GM18868 (cell line): Measurements from ENCODE around the gene CTIF.

Experiments used
- ATAC-seq: cut with Tn5 transposase; IDR thresholded peaks from one replicate; pipeline ENCODE4 v1.9.1; 2021; ENCODE audit warnings: mild to moderate bottlenecking, moderate library complexity; ENCODE audit not compliant: unreplicated experiment

CTIF gene

DNA sequence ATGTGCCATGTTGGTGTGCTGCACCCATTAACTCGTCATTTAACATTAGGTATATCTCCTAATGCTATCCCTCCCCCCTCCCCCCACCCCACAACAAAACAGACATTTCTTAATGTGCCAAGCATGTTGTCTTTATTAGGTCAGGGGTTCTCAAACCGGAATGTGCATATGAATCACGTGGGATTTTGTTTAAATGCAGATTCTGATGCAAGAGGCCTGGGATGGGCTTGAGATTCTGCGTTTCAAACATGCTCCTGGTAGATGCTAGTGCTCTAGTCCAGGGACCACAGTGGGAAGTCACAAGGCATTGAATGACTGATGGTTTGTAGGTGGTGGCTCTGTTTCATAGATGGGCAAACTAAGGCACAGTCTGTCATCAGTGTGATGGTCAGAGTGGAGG, 227.2 kb downstream of the CTIF start:
- ATAC-seq: no peak

DNA sequence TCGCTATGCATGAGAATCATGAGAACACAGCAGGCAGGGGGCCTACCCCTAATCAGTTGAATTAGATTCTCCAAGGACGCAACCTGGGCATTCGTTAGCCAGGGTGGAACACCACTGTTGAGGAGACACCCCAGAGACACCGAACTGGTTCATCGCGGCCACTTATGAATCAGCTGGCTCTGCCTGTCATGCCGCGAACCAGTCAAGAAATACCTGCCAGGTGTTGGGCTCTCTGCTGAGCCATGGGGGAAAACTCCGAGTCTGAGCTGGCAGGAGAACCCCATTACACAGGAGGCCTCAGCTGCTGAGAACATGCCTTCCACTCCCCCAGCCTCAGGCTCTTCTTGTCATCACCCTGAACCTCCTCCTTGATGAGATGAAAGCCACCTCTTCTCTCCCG, 227.7 kb downstream of the CTIF start:
- no peak for ATAC-seq

DNA sequence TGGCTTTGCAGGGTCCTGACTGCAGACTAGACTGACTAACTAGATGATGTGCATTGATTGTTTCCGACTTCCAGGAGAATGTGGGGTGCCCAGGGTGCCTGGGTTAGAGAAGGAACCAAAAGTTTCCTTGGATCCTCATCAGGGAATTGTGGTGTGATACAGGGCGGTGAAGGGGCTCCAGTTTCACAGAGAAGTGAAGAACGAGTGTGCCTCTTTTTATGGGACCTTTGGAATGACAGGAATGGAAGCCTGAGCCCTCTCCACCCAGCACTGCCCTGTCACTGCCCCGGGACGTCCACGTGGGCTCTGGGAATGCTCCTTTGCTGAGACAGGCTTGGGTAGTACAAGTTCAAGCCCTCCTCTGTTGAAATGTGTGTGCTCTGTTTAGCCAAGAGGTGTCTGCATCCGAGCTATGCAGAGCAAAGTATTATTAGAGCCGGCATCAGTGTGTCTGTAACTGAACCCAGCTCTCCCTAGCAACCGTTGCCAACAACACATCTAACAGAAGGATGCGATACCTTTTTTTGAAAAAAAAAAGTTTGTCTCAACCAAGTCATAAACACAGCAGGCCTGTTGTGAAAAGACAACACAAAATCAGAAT, 228.4 kb downstream of the CTIF start:
- peak; percentile 45 for ATAC-seq

DNA sequence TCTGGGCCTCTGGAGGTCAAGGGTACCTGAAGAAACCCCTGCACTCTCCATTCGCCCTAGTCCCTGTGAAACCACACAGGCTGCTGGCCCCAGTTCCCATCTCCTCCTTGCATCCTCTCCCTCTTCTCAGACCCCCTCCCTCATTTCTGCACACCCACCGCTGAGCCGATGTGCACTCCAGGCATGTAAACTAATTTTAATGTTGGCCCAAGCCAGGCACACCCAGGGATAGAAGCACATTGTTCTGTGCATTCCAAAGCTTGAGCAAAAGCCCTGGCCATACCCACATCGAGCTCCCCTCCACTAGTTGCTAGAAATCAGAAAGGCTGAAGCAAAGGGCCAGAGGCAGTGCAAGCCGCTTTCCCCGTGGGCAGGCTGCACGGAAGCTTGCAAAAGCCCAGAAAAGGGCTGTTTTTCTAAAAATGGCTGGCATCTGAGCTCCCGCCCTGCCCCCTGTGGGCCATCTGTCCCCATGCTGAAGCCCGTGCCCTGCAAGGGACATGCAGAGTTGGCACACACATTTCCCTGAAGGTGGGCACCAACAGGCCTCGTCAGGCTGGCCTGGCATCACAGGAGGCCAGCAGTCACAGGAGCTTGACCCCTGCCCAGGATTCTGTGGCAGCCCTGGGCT, 230.3 kb downstream of the CTIF start:
- no peak for ATAC-seq

DNA sequence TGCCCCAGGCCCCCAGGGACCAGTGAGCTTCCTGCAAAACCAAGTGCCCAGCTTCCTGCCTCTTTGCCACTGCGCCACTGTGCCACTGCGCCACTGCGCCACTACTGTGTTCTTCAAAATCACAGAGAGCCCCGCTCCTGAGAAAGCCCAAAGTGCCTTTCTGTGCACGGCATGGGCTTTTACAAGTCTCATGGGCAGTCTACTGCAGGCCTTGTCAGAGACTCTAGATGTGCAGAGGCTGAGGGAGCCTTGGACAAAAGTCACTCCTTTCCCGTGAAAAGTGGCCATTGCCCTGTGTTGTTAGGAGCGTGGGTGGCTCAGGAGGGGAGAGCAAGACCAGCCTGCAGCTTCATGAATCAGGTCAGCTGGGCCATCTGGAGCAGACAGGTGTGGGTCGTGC, 231.4 kb downstream of the CTIF start:
- ATAC-seq: no peak

DNA sequence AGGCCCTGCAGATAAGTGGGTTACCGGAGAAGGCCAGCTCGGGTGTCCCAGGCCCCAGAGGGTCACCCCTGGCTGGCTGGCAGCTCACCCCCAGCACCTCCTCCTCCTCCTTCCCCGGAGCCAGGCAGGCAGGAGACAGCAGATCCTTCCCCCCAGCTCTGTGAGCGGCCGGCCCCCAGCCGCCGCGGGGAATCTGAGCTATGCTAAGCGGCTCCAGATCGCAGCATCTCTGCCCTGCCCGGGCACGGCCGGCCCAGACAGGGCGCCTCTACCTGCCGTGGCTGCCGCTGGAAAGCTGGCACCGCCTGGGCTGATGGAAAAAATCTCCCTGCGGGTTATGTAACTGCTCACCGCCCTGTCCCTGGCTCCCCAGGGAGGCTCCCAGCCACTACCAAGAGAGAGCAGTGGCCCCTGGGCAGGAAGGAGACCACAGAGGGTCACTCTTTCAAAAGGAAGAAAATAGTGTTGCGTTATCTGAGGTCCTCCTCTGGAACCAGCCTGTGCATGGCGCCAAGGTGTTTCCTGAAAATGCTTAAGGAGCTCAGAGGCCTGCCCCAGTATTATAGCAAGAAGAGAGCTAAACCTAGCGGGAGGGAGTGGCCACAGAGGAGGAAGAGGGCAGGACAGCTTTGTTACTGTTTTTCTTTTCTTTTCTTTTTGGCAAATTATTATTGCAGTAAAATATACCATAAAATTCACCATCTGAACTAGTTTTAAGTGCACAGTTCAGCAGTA, 233.0 kb downstream of the CTIF start:
- no peak for ATAC-seq

DNA sequence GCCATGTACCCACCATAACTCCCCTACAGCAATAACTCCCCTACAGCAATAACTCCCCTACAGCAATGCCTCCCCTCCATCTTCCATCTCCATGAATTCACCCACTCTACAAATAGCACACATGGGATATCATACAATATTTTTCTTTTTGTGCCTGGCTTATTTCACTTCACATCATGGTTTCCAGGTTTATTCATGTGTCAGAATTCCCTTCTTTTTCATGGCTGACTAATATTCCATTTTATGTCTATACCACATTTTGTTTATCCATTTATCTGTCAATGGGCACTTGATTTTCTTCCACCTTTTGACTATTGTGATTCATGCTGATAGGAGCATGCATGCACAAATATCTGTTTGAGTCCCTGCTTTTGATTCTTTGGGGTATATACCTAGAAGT, 233.6 kb downstream of the CTIF start:
- ATAC-seq: no peak

DNA sequence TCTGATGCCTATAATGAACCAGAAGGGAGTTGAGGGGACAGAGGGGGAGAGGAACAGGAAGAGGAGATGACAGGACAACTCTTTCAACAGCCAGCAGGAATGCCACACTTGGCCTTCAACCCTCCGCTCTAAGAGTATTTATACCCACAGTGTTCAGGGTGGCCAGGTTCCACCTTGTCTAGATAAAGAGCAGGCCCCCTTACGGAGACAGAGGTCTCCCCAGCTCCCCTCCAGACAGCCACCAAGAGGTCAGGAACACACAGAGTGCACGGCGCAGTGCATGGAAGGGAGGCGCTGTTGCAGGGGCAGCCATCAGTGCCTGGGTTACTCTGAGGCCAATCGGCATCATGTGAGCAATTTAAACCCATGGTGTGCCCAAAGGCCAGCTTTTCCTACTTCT, 235.0 kb downstream of the CTIF start:
- no peak for ATAC-seq

DNA sequence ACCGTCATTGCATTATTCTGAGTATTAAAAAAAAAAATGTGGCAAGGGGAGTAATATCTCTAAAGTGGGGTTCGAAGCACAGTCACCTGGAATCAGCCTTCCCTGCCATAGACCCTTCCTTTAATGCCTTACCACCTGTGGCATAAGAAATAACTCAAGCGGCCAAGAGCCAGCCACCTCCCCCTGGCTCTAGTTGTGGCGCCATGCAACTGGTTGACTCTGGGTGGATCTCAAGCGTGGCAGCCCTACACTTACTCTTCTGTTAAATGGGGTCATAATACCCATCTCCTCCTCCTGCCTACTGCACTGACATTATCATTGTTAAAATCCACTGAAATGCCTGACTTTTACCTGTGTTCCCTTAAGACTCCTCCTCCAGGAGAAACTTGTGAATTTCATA, 236.1 kb downstream of the CTIF start:
- ATAC-seq: no peak

DNA sequence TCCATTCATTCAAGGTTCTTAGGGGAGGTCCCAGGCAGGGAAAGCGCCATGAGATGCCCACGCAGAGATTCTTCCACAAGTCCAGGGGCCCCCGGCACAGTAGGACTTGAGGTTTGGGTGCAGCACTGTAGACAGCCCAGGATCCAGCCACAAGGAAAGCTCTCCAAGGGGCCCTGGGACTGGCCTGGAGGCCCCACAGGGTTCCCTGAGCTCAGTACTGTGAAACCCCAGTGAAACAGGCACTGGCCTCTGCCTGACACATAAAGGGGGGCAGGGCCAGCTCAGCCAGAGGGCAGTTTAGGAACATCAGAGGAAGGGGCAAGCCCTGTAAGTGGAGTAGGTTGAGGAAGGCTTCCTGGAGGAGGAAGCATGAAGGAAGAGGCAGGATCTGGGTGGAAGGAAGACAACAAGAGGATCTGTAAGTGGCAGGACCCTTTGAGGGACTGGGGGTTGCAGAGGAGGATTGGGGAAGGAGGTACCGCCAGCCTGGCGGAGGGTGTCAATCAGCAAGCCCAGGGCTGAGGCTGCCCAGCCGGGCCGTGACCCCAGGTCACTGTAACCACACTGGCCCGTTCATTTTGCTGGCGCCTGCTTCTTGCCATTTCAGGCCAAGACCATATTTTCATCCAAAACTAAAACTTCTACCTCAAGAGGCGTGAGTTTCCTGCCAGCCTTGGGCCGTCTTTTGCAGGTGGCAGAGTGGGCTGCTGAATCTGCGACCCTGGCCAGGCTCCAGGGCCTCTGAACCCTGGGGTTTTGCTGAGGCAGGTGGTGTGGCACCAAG, 236.7 kb downstream of the CTIF start:
- no peak for ATAC-seq

DNA sequence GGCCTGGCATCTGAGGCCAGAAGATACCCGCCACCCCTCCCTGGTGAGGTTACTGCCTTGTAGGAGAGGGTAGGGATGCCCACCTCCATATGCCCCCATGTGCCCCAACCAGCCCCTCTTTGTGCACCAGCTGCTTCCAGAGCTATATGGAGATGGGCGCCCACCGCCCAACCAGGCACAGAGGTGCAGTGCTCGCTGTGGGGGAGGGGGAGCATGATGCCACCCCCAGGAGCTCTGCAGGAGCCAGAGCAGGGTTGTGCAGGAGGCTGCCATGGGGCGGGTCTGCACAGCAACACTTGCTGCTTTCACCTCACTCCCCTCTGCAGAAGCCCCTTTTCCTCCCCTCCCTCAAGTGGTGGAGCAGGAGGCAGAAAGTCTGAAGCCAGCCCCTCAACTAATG, 237.3 kb downstream of the CTIF start:
- no peak for ATAC-seq

DNA sequence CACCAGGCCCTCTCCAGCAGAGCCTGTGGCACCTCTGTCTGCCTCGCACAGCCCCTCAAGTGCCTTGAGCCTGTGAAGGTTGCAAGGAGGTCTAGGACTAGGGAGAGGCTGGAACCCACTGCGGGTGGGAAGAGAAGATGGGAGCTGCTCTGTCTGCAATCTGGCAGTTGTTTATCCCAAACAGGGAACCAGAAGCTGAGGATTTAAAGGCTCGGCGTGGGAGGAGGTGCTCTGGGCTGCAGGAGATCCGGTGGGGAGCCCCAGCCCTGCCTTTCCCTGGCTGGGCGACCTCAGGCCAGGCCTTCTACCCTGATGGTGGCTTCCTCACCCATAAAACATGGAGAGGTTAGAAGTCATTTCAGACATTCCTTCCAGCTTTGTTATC, 237.8 kb downstream of the CTIF start:
- no peak for ATAC-seq

DNA sequence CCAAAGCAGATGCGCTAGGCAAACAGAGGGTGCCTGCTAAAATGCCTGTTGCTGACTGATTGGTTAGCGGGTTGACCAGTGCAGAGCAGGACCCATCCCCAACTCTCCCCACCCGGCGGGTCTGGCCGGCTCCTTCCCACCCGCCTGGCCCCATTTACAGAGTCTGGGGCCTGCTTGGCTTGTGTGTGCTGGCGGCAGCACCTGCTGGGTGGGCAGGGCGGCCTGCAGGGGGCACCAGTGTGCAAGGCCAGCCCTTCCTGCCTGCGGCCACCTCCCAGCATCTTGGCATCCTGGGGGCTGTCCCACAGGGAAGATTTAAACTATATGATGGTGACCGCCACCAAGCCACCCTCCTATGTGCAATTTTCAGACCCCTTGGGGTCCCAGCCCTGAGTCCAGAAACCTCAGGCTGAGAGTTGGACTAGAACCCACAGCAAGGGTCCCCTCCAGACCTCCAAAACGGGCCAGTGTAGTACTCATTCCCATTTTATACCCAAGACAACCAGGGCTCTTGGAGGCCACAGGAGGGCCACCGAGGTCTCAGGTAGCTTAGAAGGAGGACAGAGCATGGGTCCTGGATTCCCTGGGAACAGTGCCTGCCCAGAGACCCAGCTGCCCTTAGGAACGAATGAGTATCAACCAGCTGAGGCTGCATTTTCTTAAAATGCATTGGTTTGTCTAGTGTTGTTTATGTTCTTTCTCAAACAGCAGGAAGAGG, 238.4 kb downstream of the CTIF start:
- ATAC-seq: peak; percentile 55

DNA sequence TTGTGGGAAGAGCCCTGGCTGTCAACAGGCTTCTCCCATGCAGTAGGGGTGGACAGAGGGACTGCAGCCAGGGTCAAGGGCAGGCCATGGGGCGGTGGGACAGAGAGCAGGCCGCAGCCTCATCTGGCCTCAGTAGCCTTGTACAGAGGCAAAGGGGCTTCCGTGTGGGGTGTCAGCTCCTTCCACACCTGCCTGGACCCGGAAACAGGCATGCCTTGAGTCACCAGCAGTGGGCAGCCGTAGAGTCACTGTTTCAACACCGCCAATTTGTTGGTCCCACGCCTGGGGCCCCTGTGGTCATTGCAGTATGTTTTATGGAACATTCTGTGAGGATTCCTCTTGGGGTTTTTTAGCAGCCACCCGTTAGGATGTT, 238.9 kb downstream of the CTIF start:
- no peak for ATAC-seq

DNA sequence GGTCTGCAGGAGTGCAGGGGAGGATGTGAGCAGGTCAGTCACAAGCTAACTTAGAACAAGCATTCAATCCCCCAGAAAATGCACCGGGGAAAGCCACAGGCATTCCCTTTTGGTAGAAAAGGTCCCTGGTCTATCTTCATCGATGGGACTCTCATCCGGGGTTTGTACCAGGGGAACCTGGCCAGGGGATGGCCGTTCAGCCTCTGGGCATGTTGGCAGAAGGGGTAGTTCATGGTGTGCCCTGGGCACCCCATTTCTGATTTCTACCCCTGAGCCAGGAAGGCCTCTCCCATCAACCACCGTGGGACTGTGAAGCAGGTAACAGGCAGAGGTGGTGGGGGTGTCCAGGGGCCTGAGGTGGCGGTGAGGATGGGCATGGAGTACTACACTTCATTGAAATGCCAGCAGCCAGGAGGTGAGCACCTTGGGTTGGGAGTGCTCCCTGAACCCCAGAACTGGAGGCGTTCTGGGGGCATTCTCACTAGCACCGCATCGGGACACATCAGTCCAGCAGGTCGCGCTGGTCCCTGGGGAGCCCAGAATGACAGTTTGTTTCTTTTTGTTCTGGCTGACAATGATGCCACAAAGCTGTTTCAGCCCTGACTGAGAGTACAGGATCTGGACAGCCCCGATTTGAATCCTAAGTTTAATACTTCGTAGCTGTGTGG, 239.6 kb downstream of the CTIF start:
- no peak for ATAC-seq

DNA sequence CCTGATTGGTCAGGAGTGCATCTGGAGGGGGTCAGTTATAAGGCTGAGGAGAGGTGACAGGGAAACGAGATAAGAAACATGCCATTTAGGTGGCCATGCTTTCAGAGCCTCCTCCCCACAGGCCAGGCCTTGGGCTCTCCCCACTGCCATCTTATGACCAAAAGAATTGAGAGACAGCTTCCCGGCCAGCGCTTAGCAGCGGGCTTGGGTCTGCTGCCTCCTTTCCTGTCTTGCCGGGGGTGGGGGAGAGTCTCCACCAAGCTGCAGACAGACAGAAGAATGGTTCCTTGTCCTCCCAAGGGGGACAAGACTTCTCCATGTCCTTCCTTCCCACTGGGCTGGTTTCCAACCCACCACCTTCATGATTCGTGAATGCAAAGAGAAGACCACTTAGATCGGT, 240.6 kb downstream of the CTIF start:
- ATAC-seq: no peak

DNA sequence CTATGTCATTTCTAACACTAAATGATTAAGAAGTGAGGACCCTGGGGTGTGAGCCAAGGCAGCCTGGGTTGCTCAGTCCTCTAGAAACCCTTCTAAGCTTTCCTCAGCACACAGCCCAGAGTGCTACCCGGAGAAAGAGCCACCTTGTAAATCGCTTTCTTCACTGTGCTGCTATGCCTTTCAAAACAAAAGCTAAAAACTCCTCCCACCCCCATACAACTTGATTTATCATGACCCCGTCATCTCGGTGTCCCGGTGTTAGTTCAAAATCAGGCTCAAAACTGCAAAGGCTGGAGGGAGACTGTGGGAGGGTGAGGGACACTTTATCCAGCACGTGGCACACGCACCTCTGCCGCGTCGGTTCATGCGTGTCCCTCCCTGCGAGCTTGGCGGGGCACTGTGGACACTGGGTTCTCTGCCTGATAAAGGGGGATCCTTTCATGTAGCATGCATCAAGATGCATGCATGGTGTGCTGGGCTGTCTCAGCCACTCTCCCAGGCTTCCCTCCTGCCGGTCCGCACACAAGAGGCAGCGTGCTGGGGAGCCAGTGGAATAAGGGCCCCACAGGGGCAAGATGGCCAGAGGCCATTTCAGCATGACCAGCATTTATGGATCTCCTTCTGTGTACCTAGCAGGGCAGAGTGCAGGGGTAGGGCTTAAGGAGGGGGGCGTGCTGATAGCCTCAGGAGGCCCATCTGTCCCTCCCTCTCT, 241.5 kb downstream of the CTIF start:
- no peak for ATAC-seq

DNA sequence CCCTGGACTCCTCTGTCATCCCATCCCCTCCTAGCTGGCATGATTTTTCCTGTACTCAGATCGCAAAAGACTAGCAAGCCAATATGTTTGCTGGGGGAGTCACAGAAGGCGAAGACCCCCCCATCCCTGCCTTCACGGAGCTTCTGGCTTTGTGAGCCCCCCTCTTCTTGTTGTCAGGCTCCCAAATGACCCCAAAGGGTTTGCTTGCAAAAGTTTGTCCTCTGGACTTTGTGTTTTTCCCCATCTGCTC, 242.0 kb downstream of the CTIF start:
- no peak for ATAC-seq

DNA sequence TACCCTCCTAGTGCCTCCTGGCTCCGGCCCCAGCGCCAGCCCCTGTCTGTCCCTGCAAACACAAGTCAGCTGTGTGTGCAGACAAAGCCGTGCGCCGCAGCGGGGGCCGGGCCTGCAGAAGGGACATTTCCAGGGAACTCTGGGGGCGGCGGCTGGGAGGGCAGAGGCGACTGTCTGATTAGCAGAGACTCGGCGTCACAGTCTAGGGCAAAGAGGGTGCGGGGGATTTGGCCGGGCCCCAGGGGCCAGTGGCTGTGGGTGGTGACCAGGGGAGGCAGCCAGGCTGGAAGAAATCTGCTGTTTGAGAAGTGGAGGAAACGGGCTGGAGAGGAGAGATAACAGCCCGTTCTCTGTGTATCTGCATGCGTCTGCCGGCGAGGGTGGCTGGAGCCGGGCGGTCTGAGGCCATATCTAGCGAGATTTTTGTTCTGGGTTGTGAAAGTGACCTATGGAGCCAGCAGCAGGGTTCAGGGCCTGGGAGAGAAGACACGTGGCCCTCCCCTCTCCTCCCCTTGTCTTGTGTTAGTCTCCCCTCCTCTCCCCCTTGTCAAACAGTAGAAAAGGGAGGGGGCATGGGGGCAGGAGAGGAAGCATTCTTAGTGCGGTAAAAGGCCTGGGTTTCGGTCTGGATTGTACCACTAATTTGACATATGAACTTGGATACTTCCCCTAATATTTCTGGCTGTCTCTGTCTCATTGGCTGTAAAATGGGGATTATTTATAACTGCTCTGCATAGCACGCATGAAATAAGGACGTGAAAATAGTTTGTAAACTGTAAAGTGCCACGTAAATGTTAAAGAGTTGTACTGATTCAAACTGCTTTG, 242.5 kb downstream of the CTIF start:
- no peak for ATAC-seq

DNA sequence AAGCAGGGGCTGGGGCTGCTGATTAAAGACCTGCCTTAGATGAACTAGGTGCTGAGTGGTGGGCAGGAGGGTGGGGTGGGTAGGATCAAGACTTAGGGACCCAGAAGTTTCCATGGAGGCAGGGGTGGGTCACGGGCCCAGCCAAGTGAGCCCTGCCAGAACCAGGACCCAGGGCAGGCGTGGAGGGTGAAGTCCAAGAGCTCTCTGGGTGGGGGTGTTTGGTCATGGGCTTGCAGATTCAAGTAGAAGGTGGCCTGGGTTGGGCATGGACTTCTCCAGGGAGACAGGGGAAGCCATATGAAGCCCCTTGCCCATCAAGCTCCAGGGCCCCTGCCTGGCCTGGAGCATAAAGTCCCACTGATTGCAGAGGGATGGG, 243.1 kb downstream of the CTIF start:
- ATAC-seq: no peak
